WTC11 (cell line): ENCODE measurements around the gene SNX19. TPM values are rescaled to one million over a fixed set of nuclear protein-coding genes. Genes with fewer than 3 reads are reported as not detected.

Source experiments
- ATAC-seq: fragments of 200-7000 bp; cut with Tn5 transposase; 2 replicates; pipeline ENCODE4 v1.10.0; 2021; ENCODE audit warnings: mild to moderate bottlenecking, moderate library complexity
- CTCF ChIA-PET: fragments of 300-600 bp; sonication (Branson Sonifier 250); formaldehyde crosslinking; loops from one replicate; lab custom pipeline; 2021; ENCODE audit warnings: antibody characterized with exemption; lab: Charles Lee
- POLR2A ChIA-PET: fragments of 350-600 bp; sonication (Branson Sonifier 250); formaldehyde crosslinking; loops from one replicate; lab custom pipeline; 2021; ENCODE audit warnings: antibody characterized with exemption; lab: Charles Lee
- DNase-seq: peaks from one replicate; pipeline ENCODE4 v3.0.0; 2021; ENCODE audit warnings: low spot score
- H3K27ac Mint-ChIP-seq: 2 replicates; pipeline ENCODE4 v1.8.0; 2021; ENCODE audit warnings: mixed read lengths
- H3K27me3 Mint-ChIP-seq: 2 replicates; pipeline ENCODE4 v1.8.0; 2021; ENCODE audit warnings: low read depth, mild to moderate bottlenecking, moderate library complexity, mixed read lengths
- H3K36me3 Mint-ChIP-seq: 2 replicates; pipeline ENCODE4 v1.8.0; 2021; ENCODE audit warnings: mixed read lengths
- H3K4me1 Mint-ChIP-seq: 2 replicates; pipeline ENCODE4 v1.8.0; 2022; ENCODE audit warnings: mixed read lengths
- H3K4me3 Mint-ChIP-seq: 2 replicates; pipeline ENCODE4 v1.8.0; 2021; ENCODE audit warnings: mild to moderate bottlenecking, moderate library complexity, mixed read lengths
- H3K9me3 Mint-ChIP-seq: 2 replicates; pipeline ENCODE4 v1.8.0; 2021; ENCODE audit warnings: mixed read lengths
- ATF1 ChIP-seq: sonication (generic); formaldehyde crosslinking; IDR thresholded peaks from 2 replicates; pipeline ENCODE4 v1.8.1; 2023; ENCODE audit warnings: mild to moderate bottlenecking, moderate library complexity, missing genetic modification reagents
- CBFB ChIP-seq: sonication (generic); formaldehyde crosslinking; IDR thresholded peaks from 2 replicates; pipeline ENCODE4 v1.8.1; 2022; ENCODE audit warnings: mild to moderate bottlenecking, low read depth, missing genetic modification reagents
- CREB1 ChIP-seq: sonication (generic); formaldehyde crosslinking; IDR thresholded peaks from 2 replicates; pipeline ENCODE4 v1.8.0; 2023; ENCODE audit warnings: mild to moderate bottlenecking, missing genetic modification reagents
- ELF4 ChIP-seq: sonication (generic); formaldehyde crosslinking; IDR thresholded peaks from 2 replicates; pipeline ENCODE4 v1.8.1; 2022; ENCODE audit warnings: low read depth, mild to moderate bottlenecking, moderate library complexity, missing genetic modification reagents
- ESRRA ChIP-seq: sonication (generic); formaldehyde crosslinking; IDR thresholded peaks from 2 replicates; pipeline ENCODE4 v1.8.1; 2022; ENCODE audit warnings: mild to moderate bottlenecking, missing genetic modification reagents, borderline replicate concordance
- FOXK1 ChIP-seq: sonication (generic); formaldehyde crosslinking; IDR thresholded peaks from 2 replicates; pipeline ENCODE4 v1.8.0; 2022; ENCODE audit warnings: mild to moderate bottlenecking, moderate library complexity, missing genetic modification reagents
- GABPB1 ChIP-seq: sonication (generic); formaldehyde crosslinking; IDR thresholded peaks from 2 replicates; pipeline ENCODE4 v1.8.1; 2023; ENCODE audit warnings: mild to moderate bottlenecking, missing genetic modification reagents
- HMGA2 ChIP-seq: fragments of 250-450 bp; sonication (Bioruptor Pico); IDR thresholded peaks from 2 replicates; pipeline ENCODE4 v1.4.0; 2021; ENCODE audit warnings: mild to moderate bottlenecking, moderate library complexity
- KAT7 ChIP-seq: sonication (generic); formaldehyde crosslinking; IDR thresholded peaks from 2 replicates; pipeline ENCODE4 v1.8.1; 2023; ENCODE audit warnings: missing genetic modification reagents, mild to moderate bottlenecking, borderline replicate concordance
- MXD4 ChIP-seq: fragments of 250-450 bp; sonication (Bioruptor Pico); IDR thresholded peaks from 2 replicates; pipeline ENCODE4 v1.8.0; 2021; ENCODE audit warnings: mild to moderate bottlenecking, moderate library complexity, borderline replicate concordance
- NR2C2 ChIP-seq: sonication (generic); formaldehyde crosslinking; IDR thresholded peaks from 2 replicates; pipeline ENCODE4 v1.8.0; 2022; ENCODE audit warnings: mild to moderate bottlenecking, missing genetic modification reagents
- OVOL2 ChIP-seq: fragments of 250-450 bp; sonication (Bioruptor Pico); IDR thresholded peaks from 2 replicates; pipeline ENCODE4 v1.9.0; 2021; ENCODE audit warnings: mild to moderate bottlenecking, borderline replicate concordance
- RELA ChIP-seq: sonication (generic); formaldehyde crosslinking; IDR thresholded peaks from 2 replicates; pipeline ENCODE4 v1.8.1; 2022; ENCODE audit warnings: missing genetic modification reagents, mild to moderate bottlenecking, borderline replicate concordance
- RORB ChIP-seq: fragments of 250-450 bp; sonication (Bioruptor Pico); IDR thresholded peaks from 2 replicates; pipeline ENCODE4 v1.9.0; 2021; ENCODE audit warnings: mild to moderate bottlenecking
- TCF7 ChIP-seq: sonication (generic); formaldehyde crosslinking; IDR thresholded peaks from 2 replicates; pipeline ENCODE4 v1.8.0; 2022; ENCODE audit warnings: mild to moderate bottlenecking, low read depth, missing genetic modification reagents, moderate library complexity
- ZBTB21 ChIP-seq: sonication (generic); formaldehyde crosslinking; IDR thresholded peaks from 2 replicates; pipeline ENCODE4 v1.8.1; 2023; ENCODE audit warnings: mild to moderate bottlenecking, missing genetic modification reagents, borderline replicate concordance
- ZNF121 ChIP-seq: sonication (generic); formaldehyde crosslinking; IDR thresholded peaks from 2 replicates; pipeline ENCODE4 v1.8.0; 2023; ENCODE audit warnings: missing genetic modification reagents
- ZNF263 ChIP-seq: sonication (generic); formaldehyde crosslinking; IDR thresholded peaks from 2 replicates; pipeline ENCODE4 v1.8.1; 2022; ENCODE audit warnings: low read depth, mild to moderate bottlenecking, moderate library complexity, missing genetic modification reagents
- total RNA-seq: library from RNA; stranded (reverse); gene quantifications from 3 replicates; pipeline ENCODE4 v1.2.3, GENCODE V29; 2021
- TF ChIP-seq, protein P1 (sequence below): sonication (generic); formaldehyde crosslinking; IDR thresholded peaks from 2 replicates; pipeline ENCODE4 v1.8.1; 2022; ENCODE audit warnings: low read depth, missing genetic modification reagents, borderline replicate concordance
- TF ChIP-seq, protein P2 (sequence below): fragments of 250-450 bp; sonication (Bioruptor Pico); conservative IDR thresholded peaks from 2 replicates; pipeline ENCODE4 v1.9.0; 2021; ENCODE audit warnings: mild to moderate bottlenecking
- TF ChIP-seq, protein P3 (sequence below): sonication (generic); formaldehyde crosslinking; IDR thresholded peaks from 2 replicates; pipeline ENCODE4 v1.8.1; 2022; ENCODE audit warnings: low read depth, mild to moderate bottlenecking, moderate library complexity, missing genetic modification reagents, borderline replicate concordance
- TF ChIP-seq, protein P4 (sequence below): sonication (generic); formaldehyde crosslinking; IDR thresholded peaks from 2 replicates; pipeline ENCODE4 v1.8.1; 2022; ENCODE audit warnings: missing genetic modification reagents, borderline replicate concordance
- TF ChIP-seq, protein P5 (sequence below): sonication (generic); formaldehyde crosslinking; IDR thresholded peaks from 2 replicates; pipeline ENCODE4 v1.8.0; 2023; ENCODE audit warnings: mild to moderate bottlenecking, missing genetic modification reagents

The SNX19 gene
- total RNA-seq, 1 experiment from 2014 or later, result 25.2 TPM

DNA sequence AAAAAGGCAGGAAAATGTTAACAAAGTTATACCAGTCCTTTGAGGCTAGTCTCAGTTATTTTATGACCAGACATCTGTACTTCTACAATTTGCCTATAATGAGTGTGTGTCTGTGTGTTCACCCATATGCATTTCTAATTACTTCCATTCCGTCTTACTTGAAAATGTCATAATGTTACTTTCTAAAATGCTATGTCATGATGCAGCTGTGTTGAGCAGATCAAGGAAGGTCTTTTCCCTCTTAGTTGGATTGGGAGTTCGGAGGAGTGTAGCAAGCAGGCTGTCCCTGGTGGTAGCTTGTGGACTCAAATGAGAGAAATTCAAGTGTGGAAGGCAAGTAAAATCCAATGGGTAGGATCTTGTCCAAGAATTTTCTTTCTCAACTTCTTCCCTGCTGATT is 3.0 kb downstream of the SNX19 start:
- Mint-ChIP-seq H3K4me1 (peaks cover 12% of the 10 kb centered on the region; the same call in 1 of the 2 replicates), H3K27ac (no peak overlapping the region), H3K27me3 (peaks cover 18% of the 10 kb centered on the region), H3K9me3 (no peaks in the 10 kb centered on the region), H3K36me3 (peaks cover 16% of the 10 kb centered on the region; the same call in 1 of the 2 replicates), H3K4me3 (no peak overlapping the region)
- CTCF ChIA-PET, result no interaction called here
- ATAC-seq (no peak), DNase-seq (no peak)
- POLR2A ChIA-PET, result no interaction called here
- TF ChIP-seq HMGA2 (CRISPR knock-in tag) (no peak), ATF1 (CRISPR knock-in tag) (no peak), ELF4 (CRISPR knock-in tag) (no peak), GABPB1 (CRISPR knock-in tag) (no peak), ESRRA (CRISPR knock-in tag) (no peak), MXD4 (CRISPR knock-in tag) (no peak), CBFB (CRISPR knock-in tag) (no peak), CREB1 (CRISPR knock-in tag) (no peak), FOXK1 (CRISPR knock-in tag) (no peak), ZNF121 (CRISPR knock-in tag) (no peak), ZBTB21 (CRISPR knock-in tag) (no peak), RORB (CRISPR knock-in tag) (no peak)
- TF ChIP-seq, protein P1, sequence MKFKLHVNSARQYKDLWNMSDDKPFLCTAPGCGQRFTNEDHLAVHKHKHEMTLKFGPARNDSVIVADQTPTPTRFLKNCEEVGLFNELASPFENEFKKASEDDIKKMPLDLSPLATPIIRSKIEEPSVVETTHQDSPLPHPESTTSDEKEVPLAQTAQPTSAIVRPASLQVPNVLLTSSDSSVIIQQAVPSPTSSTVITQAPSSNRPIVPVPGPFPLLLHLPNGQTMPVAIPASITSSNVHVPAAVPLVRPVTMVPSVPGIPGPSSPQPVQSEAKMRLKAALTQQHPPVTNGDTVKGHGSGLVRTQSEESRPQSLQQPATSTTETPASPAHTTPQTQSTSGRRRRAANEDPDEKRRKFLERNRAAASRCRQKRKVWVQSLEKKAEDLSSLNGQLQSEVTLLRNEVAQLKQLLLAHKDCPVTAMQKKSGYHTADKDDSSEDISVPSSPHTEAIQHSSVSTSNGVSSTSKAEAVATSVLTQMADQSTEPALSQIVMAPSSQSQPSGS (CRISPR knock-in tag), result no peak
- TF ChIP-seq, protein P2, sequence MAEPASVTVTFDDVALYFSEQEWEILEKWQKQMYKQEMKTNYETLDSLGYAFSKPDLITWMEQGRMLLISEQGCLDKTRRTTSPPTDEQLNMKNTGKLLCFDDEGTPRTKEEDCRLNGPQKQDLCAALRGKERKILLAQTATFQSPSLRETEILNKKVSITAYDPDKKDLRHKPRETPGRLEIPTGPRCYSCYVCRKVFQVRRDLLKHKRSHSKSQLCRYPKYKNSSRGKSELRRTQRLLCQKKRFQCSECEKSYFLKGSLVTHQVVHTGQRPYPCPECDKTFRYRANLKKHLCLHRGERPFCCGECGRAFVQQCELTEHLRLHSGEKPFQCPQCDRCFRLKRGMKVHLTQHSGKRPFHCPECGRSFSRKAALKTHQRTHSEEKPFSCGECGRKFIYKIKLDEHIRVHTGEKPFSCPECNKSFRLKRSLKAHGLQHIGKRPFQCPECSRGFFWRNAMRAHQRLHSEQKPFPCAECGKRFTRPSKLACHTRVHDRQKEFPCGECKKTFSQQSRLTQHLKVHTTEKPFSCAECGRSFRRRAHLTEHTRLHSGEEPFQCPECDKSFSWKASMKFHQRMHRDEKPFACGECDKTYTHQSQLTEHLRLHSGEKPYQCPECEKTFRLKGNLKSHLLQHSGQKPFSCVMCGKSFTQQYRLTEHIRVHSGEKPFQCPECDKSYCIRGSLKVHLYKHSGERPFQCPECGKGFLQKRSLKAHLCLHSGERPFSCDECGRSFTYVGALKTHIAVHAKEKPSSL (CRISPR knock-in tag), result no peak
- TF ChIP-seq, protein P3, sequence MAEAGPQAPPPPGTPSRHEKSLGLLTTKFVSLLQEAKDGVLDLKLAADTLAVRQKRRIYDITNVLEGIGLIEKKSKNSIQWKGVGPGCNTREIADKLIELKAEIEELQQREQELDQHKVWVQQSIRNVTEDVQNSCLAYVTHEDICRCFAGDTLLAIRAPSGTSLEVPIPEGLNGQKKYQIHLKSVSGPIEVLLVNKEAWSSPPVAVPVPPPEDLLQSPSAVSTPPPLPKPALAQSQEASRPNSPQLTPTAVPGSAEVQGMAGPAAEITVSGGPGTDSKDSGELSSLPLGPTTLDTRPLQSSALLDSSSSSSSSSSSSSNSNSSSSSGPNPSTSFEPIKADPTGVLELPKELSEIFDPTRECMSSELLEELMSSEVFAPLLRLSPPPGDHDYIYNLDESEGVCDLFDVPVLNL (CRISPR knock-in tag), result no peak

DNA sequence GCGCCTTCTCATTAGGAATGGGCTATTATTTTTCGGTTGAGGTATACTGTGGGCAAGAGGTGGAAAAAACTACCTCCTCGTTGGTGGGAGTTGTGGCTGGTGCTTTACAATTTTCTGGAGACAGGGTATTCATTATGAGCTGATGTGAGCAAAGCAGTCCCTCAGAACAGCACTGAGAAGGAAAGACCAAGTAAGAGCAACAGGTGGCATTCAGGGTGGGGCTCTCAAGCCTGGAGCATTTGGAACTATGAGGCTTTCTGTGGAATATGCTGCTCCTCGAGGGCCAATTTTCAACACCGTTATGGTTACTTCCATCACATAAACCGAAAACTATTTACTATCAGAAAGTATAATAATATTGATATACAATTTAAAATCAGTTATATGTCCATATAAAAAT is 3.7 kb downstream of the SNX19 start:
- POLR2A ChIA-PET, result no interaction called here
- CTCF ChIA-PET, result no interaction called here
- no peak for ATAC-seq
- peaks cover 11% of the 10 kb centered on the region for H3K27me3 Mint-ChIP-seq
- no peak overlapping the region for H3K4me3 Mint-ChIP-seq
- no peak overlapping the region for H3K27ac Mint-ChIP-seq
- TF ChIP-seq FOXK1 (CRISPR knock-in tag) (no peak), TCF7 (CRISPR knock-in tag) (no peak), KAT7 (CRISPR knock-in tag) (no peak), NR2C2 (CRISPR knock-in tag) (no peak)
- TF ChIP-seq, all 79 proteins: peak for 0
- peaks cover 18% of the 10 kb centered on the region; the same call in 1 of the 2 replicates for H3K36me3 Mint-ChIP-seq
- DNase-seq, result no peak
- no peaks in the 10 kb centered on the region for H3K9me3 Mint-ChIP-seq
- H3K4me1 Mint-ChIP-seq, result peaks cover 12% of the 10 kb centered on the region; the same call in 1 of the 2 replicates

DNA sequence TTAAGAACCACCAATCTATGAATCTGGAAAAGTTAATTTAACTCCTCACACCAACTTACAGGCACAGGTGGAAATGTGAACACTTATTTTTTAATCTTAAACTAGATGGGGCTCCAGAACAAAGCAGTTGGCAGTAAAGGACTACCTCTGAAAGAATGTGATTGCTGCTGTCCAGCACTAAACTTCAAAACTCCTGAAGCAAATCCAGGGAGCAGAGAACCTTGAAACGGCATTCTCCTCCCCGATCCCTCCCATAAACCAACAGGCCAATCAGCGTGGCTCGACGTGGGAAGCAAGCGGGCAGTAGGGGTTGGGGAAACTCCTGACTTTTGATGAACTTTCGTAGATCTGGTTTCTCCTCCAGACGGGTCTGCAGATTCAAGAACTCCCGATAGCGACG is 5.0 kb downstream of the SNX19 start:
- ChIA-PET POLR2A (no interaction called here), CTCF (no interaction called here)
- peaks cover 6% of the 10 kb centered on the region; the same call in 1 of the 2 replicates for H3K4me1 Mint-ChIP-seq
- peaks cover 28% of the 10 kb centered on the region for H3K36me3 Mint-ChIP-seq
- no peaks in the 10 kb centered on the region for H3K9me3 Mint-ChIP-seq
- no peaks in the 10 kb centered on the region for H3K27me3 Mint-ChIP-seq
- H3K4me3 Mint-ChIP-seq, result no peak overlapping the region
- DNase-seq, result no peak
- no peak overlapping the region for H3K27ac Mint-ChIP-seq
- peak; percentile 27; the same call in 1 of the 2 replicates for ATAC-seq
- TF ChIP-seq, protein P4, sequence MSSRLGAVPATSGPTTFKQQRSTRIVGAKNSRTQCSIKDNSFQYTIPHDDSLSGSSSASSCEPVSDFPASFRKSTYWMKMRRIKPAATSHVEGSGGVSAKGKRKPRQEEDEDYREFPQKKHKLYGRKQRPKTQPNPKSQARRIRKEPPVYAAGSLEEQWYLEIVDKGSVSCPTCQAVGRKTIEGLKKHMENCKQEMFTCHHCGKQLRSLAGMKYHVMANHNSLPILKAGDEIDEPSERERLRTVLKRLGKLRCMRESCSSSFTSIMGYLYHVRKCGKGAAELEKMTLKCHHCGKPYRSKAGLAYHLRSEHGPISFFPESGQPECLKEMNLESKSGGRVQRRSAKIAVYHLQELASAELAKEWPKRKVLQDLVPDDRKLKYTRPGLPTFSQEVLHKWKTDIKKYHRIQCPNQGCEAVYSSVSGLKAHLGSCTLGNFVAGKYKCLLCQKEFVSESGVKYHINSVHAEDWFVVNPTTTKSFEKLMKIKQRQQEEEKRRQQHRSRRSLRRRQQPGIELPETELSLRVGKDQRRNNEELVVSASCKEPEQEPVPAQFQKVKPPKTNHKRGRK, result no peak
- TF ChIP-seq HMGA2 (CRISPR knock-in tag), result no peak
- no peak for TF ChIP-seq ZNF263 (CRISPR knock-in tag)
- TF ChIP-seq, protein P5, sequence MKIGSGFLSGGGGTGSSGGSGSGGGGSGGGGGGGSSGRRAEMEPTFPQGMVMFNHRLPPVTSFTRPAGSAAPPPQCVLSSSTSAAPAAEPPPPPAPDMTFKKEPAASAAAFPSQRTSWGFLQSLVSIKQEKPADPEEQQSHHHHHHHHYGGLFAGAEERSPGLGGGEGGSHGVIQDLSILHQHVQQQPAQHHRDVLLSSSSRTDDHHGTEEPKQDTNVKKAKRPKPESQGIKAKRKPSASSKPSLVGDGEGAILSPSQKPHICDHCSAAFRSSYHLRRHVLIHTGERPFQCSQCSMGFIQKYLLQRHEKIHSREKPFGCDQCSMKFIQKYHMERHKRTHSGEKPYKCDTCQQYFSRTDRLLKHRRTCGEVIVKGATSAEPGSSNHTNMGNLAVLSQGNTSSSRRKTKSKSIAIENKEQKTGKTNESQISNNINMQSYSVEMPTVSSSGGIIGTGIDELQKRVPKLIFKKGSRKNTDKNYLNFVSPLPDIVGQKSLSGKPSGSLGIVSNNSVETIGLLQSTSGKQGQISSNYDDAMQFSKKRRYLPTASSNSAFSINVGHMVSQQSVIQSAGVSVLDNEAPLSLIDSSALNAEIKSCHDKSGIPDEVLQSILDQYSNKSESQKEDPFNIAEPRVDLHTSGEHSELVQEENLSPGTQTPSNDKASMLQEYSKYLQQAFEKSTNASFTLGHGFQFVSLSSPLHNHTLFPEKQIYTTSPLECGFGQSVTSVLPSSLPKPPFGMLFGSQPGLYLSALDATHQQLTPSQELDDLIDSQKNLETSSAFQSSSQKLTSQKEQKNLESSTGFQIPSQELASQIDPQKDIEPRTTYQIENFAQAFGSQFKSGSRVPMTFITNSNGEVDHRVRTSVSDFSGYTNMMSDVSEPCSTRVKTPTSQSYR (CRISPR knock-in tag), result no peak
- no peak for TF ChIP-seq RELA (CRISPR knock-in tag)
- TF ChIP-seq OVOL2 (CRISPR knock-in tag), result no peak
